ENCODE data around the gene KLF13. TPM values are rescaled to one million over a fixed set of nuclear protein-coding genes. Genes with fewer than 3 reads are reported as not detected.

Gene KLF13
- total RNA-seq, 1 donor from 2014 or later = 26.9 TPM

DNA sequence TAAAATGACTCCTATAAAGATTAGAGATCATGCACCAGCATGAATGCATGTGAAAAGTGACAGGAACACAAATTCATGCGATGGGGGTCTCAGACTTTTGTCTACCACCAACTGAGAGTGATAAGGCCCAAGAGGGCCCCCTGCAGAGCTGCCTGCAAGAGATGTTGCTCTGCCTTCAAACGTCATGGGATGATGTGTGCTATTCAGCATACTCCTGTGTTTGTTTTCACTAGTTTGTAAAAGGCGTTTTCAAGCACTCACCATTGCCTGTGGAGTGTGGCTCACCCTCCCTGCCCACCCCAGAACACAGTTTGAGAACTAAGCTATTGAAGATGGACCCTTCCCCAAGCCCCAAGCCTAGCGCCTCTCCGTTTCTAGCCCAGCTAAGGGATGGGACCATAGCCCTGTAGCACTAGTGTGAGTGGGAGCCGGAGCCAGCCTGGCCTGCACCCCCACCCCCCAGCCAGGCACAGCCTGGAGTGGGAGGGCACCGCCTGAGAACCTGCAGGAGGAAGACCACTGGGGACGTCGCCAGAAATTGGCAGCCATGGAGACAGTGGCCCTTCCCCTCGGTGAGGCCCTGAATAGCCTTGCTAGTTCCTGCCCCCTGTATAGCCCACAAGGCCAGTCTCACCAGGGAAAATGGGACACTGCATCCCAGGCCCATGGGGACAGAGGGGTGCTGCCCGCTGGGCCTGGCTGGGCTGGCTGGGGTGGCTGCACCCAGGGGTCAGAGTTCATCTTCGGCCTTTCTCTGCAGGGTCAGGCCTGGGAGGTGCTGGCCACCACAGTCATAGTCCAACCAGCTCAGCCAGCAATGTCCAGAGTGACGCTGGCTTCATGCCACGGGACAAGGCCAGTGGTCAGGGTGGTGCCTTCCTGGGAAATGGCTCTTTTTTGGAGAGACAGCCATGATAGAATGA lies 22.6 kb upstream of the KLF13 start:
- Mint-ChIP-seq H3K4me1 (ENCODE audit: low read depth) (peaks cover 8% of the 10 kb centered on the region), H3K4me3 (ENCODE audit: low read depth) (no peak overlapping the region), H3K36me3 (ENCODE audit: insufficient read depth) (no peaks in the 10 kb centered on the region), H3K27ac (no peak overlapping the region), H3K9me3 (ENCODE audit: low read depth) (no peaks in the 10 kb centered on the region), H3K27me3 (peaks cover 40% of the 10 kb centered on the region)
- TF ChIP-seq, protein P1, sequence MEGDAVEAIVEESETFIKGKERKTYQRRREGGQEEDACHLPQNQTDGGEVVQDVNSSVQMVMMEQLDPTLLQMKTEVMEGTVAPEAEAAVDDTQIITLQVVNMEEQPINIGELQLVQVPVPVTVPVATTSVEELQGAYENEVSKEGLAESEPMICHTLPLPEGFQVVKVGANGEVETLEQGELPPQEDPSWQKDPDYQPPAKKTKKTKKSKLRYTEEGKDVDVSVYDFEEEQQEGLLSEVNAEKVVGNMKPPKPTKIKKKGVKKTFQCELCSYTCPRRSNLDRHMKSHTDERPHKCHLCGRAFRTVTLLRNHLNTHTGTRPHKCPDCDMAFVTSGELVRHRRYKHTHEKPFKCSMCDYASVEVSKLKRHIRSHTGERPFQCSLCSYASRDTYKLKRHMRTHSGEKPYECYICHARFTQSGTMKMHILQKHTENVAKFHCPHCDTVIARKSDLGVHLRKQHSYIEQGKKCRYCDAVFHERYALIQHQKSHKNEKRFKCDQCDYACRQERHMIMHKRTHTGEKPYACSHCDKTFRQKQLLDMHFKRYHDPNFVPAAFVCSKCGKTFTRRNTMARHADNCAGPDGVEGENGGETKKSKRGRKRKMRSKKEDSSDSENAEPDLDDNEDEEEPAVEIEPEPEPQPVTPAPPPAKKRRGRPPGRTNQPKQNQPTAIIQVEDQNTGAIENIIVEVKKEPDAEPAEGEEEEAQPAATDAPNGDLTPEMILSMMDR (IDR thresholded peaks at IDR 0.05; ENCODE audit: unreplicated experiment) = no peak
- DNase-seq (ENCODE audit: low spot score, unreplicated experiment) = no peak

- Mint-ChIP-seq H3K4me1 (ENCODE audit: low read depth) (peaks cover 8% of the 10 kb centered on the region), H3K9me3 (ENCODE audit: low read depth) (no peaks in the 10 kb centered on the region), H3K27me3 (peaks cover 41% of the 10 kb centered on the region), H3K36me3 (ENCODE audit: insufficient read depth) (no peaks in the 10 kb centered on the region), H3K27ac (no peak overlapping the region), H3K4me3 (ENCODE audit: low read depth) (no peak overlapping the region)
- TF ChIP-seq, protein P1 (IDR thresholded peaks at IDR 0.05; ENCODE audit: unreplicated experiment) = no peak
- DNase-seq (ENCODE audit: low spot score, unreplicated experiment) = no peak
Observed at GRCh38 chr15:31304751-31305365, 21.8 kb upstream of the KLF13 start.

DNA sequence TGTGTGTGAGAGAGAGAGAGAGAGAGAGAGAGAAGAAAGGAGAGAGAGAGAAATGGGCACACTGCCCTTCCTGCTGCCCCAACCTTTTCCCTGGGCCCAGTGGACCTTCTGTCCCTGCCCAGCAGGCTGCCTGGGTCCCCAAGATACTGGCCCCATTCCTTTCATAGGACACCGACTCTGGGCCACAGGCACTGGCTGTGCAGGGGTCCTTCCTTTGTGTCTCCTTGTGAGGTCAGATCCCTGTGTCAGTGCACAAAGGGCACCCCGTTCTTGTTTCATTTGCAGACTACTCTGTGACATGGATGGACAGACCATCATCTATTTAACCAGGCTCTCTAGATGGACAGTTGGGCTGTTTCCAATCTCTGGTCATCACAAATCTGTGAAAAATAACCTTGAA lies 21.3 kb upstream of the KLF13 start:
- peaks cover 8% of the 10 kb centered on the region for H3K4me1 Mint-ChIP-seq (ENCODE audit: low read depth)

DNA sequence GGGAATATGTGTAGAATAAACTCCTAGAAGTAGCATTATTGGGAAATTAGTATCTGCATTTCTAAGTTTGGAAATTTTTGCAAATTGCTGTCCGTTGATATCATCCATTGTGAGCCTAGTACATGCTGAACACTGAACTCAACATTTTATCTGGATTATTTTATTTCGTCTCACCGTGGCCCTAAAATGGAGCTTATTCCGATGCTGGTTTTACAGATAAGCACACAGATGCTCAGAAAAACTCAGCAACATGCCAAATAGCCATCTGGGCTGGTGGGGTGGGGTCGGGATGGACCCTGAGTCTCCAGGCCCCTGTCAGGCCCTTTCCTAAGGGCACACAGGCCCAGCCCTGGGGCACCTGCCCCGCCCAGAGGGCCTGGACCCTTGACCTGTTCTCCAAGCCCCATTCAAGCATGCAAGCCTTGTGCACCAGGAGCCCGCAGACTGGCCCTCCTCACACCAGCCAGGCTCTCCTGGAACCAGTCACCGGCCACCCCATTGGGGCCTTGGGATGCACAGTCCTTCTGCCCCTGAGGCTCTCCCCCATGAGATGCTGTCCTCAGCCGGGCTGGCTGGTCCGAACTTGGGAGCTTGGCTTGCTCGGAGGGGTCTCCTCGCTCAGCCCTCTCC lies 20.7 kb upstream of the KLF13 start:
- H3K4me1 Mint-ChIP-seq (ENCODE audit: low read depth) = peaks cover 8% of the 10 kb centered on the region
- H3K9me3 Mint-ChIP-seq (ENCODE audit: low read depth) = no peaks in the 10 kb centered on the region
- TF ChIP-seq, protein P1 (IDR thresholded peaks at IDR 0.05; ENCODE audit: unreplicated experiment) = no peak
- no peak for DNase-seq (ENCODE audit: low spot score, unreplicated experiment)
- no peaks in the 10 kb centered on the region for H3K36me3 Mint-ChIP-seq (ENCODE audit: insufficient read depth)
- no peak overlapping the region for H3K4me3 Mint-ChIP-seq (ENCODE audit: low read depth)
- H3K27me3 Mint-ChIP-seq = peaks cover 41% of the 10 kb centered on the region
- H3K27ac Mint-ChIP-seq = no peak overlapping the region

More for the DNA sequence above, 21.3 kb upstream of the KLF13 start:
- TF ChIP-seq, protein P1 (IDR thresholded peaks at IDR 0.05; ENCODE audit: unreplicated experiment) = no peak
- Mint-ChIP-seq H3K27me3 (peaks cover 41% of the 10 kb centered on the region), H3K27ac (no peak overlapping the region), H3K4me3 (ENCODE audit: low read depth) (no peak overlapping the region), H3K9me3 (ENCODE audit: low read depth) (no peaks in the 10 kb centered on the region), H3K36me3 (ENCODE audit: insufficient read depth) (no peaks in the 10 kb centered on the region)
- no peak for DNase-seq (ENCODE audit: low spot score, unreplicated experiment)

All from progenitor cell of endocrine pancreas (in vitro differentiated cells).